ENCODE data around the gene GMIP. TPM values are rescaled to one million over a fixed set of nuclear protein-coding genes. Genes with fewer than 3 reads are reported as not detected.

GMIP gene
- total and polyA plus RNA-seq, 2 of the 13 experiments (the other 11 are each of a cell fraction or from before 2014, with no cell fraction given), result 1.5 to 1.8 TPM

GRCh38 chr19:19663256-19664120, 20.0 kb upstream of the GMIP start, which contains the start of gene ATP13A1 (continued):
- TF ChIP-seq PHF8 (CRISPR knock-in tag; IDR thresholded peaks at IDR 0.05) (peak; percentile 71), ZNF121 (CRISPR knock-in tag; IDR thresholded peaks at IDR 0.05) (no peak), GMEB2 (CRISPR knock-in tag; IDR thresholded peaks at IDR 0.05; ENCODE audit: low read depth) (no peak), ZNF546 (CRISPR knock-in tag; conservative IDR thresholded peaks at IDR 0.05) (no peak), ZBTB38 (CRISPR knock-in tag; IDR thresholded peaks at IDR 0.05) (no peak), NR2F2 (IDR thresholded peaks at IDR 0.05; ENCODE audit: borderline replicate concordance, low read depth) (no peak), SIN3A (IDR thresholded peaks at IDR 0.05; ENCODE audit: borderline replicate concordance, low read depth, low read length) (0 out of 2 replicates have a peak, but pooled peaks have one; percentile 46), ZC3H4 (CRISPR knock-in tag; IDR thresholded peaks at IDR 0.05; ENCODE audit: borderline replicate concordance) (no peak), ZNF484 (CRISPR knock-in tag; IDR thresholded peaks at IDR 0.05; ENCODE audit: borderline replicate concordance, low read depth) (no peak), ZNF276 (CRISPR knock-in tag; IDR thresholded peaks at IDR 0.05; ENCODE audit: low read depth) (no peak), ETS1 (CRISPR knock-in tag; IDR thresholded peaks at IDR 0.05) (no peak), ZBTB14 (CRISPR knock-in tag; IDR thresholded peaks at IDR 0.05) (peak; percentile 93), TFDP2 (CRISPR knock-in tag; IDR thresholded peaks at IDR 0.05) (0 out of 2 replicates have a peak, but pooled peaks have one; percentile 33), U2AF2 (IDR thresholded peaks at IDR 0.05; ENCODE audit: low read depth, low read length) (no peak; the same call in 1 of the 2 replicates), TOPORS (CRISPR knock-in tag; IDR thresholded peaks at IDR 0.05) (peak; percentile 90; the same call in 1 of the 2 replicates), BRD4 (CRISPR knock-in tag; IDR thresholded peaks at IDR 0.05) (peak; percentile 61), RELA (CRISPR knock-in tag; IDR thresholded peaks at IDR 0.05) (no peak), ZNF20 (CRISPR knock-in tag; IDR thresholded peaks at IDR 0.05) (no peak), HDAC1 (CRISPR knock-in tag; IDR thresholded peaks at IDR 0.05) (no peak), ZNF12 (CRISPR knock-in tag; IDR thresholded peaks at IDR 0.05) (no peak), ZBTB1 (CRISPR knock-in tag; IDR thresholded peaks at IDR 0.05; ENCODE audit: borderline replicate concordance) (no peak), ZNF790 (CRISPR knock-in tag; IDR thresholded peaks at IDR 0.05; ENCODE audit: borderline replicate concordance) (no peak; the same call in 1 of the 2 replicates), IKZF1 (IDR thresholded peaks at IDR 0.05) (no peak), TEAD3 (CRISPR knock-in tag; optimal IDR thresholded peaks at IDR 0.05; ENCODE audit: borderline replicate concordance) (peak; percentile 3)

Measured in HepG2 (cell line).